Measurements from ENCODE around the gene IL19.

IL19 gene

GRCh38 chr1:206770531-206771337, at the start of gene IL19:
TSS of gene IL19 (plus strand) at chr1:206770773. CDS start at chr1:206836663, 65,890 bp downstream.
- no peak for DNase-seq

- DNase-seq: no peak
Observed at GRCh38 chr1:206721454-206721853, 49.1 kb upstream of the IL19 start.

- no peak for DNase-seq
Observed at GRCh38 chr1:206722751-206723461, 47.7 kb upstream of the IL19 start.

- no peak for DNase-seq
Observed at GRCh38 chr1:206723462-206723804, 47.1 kb upstream of the IL19 start.

GRCh38 chr1:206723805-206724472, 46.6 kb upstream of the IL19 start:
- no peak for DNase-seq

- peak; percentile 67 for DNase-seq
Observed at GRCh38 chr1:206725109-206725963, 45.2 kb upstream of the IL19 start.

GRCh38 chr1:206727981-206728696, 42.4 kb upstream of the IL19 start:
- DNase-seq: no peak

GRCh38 chr1:206728697-206728987, 41.9 kb upstream of the IL19 start:
- no peak for DNase-seq

- DNase-seq: no peak
Observed at GRCh38 chr1:206729050-206729449, 41.5 kb upstream of the IL19 start.

- no peak for DNase-seq
Observed at GRCh38 chr1:206729507-206729906, 41.1 kb upstream of the IL19 start.

GRCh38 chr1:206732508-206732907, 38.1 kb upstream of the IL19 start:
- no peak for DNase-seq

GRCh38 chr1:206732992-206733391, 37.6 kb upstream of the IL19 start:
- no peak for DNase-seq

GRCh38 chr1:206734499-206735142, 36.0 kb upstream of the IL19 start:
- DNase-seq: peak; percentile 91

GRCh38 chr1:206735553-206736031, 35.0 kb upstream of the IL19 start:
- no peak for DNase-seq

- peak; percentile 59 for DNase-seq
Observed at GRCh38 chr1:206736878-206737728, 33.5 kb upstream of the IL19 start.

- DNase-seq: no peak
Observed at GRCh38 chr1:206737729-206738201, 32.8 kb upstream of the IL19 start.

GRCh38 chr1:206738370-206739366, 31.9 kb upstream of the IL19 start:
- DNase-seq: no peak

- no peak for DNase-seq
Observed at GRCh38 chr1:206739411-206740076, 31.0 kb upstream of the IL19 start.

All from activated CD4-positive, alpha-beta T cell treated with anti-CD3 and anti-CD28 coated beads, Interleukin-2, amount 50 U/mL, for 1 hour (primary cell).